HG02852 (cell line): ENCODE data around the gene GTF2H3.

Experiments
- ATAC-seq: cut with Tn5 transposase; IDR thresholded peaks from one replicate; pipeline ENCODE4 v1.9.1; 2021; ENCODE audit warnings: mild to moderate bottlenecking, moderate library complexity; ENCODE audit not compliant: unreplicated experiment

The GTF2H3 gene

GRCh38 chr12:123705935-123706334, 72.3 kb downstream of the GTF2H3 start:
- ATAC-seq = no peak

GRCh38 chr12:123707466-123707865, 73.8 kb downstream of the GTF2H3 start:
- ATAC-seq = no peak
